ENCODE measurements around the gene HDAC4. TPM values are rescaled to one million over a fixed set of nuclear protein-coding genes. Genes with fewer than 3 reads are reported as not detected.
A peak's percentile ranks its signal among the peaks of the same experiment; 100 is the strongest.

HDAC4 gene
- total and polyA plus RNA-seq, 2 of the 8 experiments (the other 6 are each of a cell fraction or from before 2014, with no cell fraction given) = 15.4 to 31.5 TPM

DNA sequence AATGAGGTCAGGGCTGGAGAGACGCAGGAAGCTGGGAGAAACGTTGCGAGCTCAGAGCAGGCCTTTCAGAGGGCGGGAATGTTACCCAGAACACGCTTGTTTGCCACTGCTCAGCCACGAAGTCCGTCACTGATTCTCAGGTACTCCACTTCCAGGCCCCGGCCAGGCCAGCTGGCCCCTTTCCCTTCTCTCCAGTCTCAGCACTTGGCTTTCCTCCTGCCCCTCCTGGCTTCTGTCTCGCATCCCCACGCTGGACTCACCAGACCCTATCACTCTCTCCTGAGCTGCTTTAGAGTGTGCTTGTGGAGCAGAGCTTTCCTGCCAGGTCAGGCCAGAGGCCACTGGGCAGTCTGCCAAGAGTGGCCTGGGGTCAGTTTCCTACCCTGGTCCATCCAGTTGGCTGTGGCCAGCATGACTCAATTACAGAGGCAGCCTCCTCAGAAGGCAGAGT lies 401.5 kb downstream of the HDAC4 start:
- TF ChIP-seq CHD1 (IDR thresholded peaks at IDR 0.05; ENCODE audit: low read depth, low read length) = no peak
- no peak for TF ChIP-seq HDAC6 (IDR thresholded peaks at IDR 0.05; ENCODE audit: low read depth, low read length)
- TF ChIP-seq, protein P1, sequence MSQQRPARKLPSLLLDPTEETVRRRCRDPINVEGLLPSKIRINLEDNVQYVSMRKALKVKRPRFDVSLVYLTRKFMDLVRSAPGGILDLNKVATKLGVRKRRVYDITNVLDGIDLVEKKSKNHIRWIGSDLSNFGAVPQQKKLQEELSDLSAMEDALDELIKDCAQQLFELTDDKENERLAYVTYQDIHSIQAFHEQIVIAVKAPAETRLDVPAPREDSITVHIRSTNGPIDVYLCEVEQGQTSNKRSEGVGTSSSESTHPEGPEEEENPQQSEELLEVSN (IDR thresholded peaks at IDR 0.05) = peak; percentile 53
- no peak for TF ChIP-seq POU5F1 (IDR thresholded peaks at IDR 0.05; ENCODE audit: low read depth, low read length)
- no peaks in the 10 kb centered on the region for H3K79me2 ChIP-seq (ENCODE audit: control insufficient read depth in 1 of 2, insufficient read depth in 2 of 2, low read length in 2 of 2)
- DNase-seq (ENCODE audit: low read depth in 1 of 2, low spot score in 2 of 2) (no peak), FAIRE-seq (no peak)
- no peak overlapping the region for H3K23ac ChIP-seq (ENCODE audit: insufficient read length)
- H3K14ac ChIP-seq (ENCODE audit: insufficient read length) = no peak overlapping the region
- H3K36me3 ChIP-seq (ENCODE audit: control insufficient read depth in 2 of 4, insufficient read depth in 4 of 4, low read length in 3 of 4) = no peaks in the 10 kb centered on the region
- no peak overlapping the region for H2BK12ac ChIP-seq (ENCODE audit: low read depth, low read length)
- CTCF ChIA-PET (ENCODE audit: partially characterized antibody) = no interaction called here
- H2BK120ac ChIP-seq (replicated peaks; ENCODE audit: low read depth, low read length) = no peak overlapping the region
- POLR2A ChIA-PET (ENCODE audit: partially characterized antibody) = no interaction called here
- H3K23me2 ChIP-seq (ENCODE audit: low read depth, low read length) = no peaks in the 10 kb centered on the region
- WGBS, 2 experiments (ENCODE audit: extremely low coverage in 1 of 2, insufficient coverage in 1 of 2, insufficient read length in 1 of 2, insufficient replicate concordance in 2 of 2, low coverage in 1 of 2, low lambda C conversion rate in 2 of 2, missing lambda C conversion rate in 1 of 2) = 96% methylated on average over 9 of the region's 10 CpGs; no CpG with 5 or more reads in 1 of the 2 experiments
- H3K56ac ChIP-seq (replicated peaks; ENCODE audit: insufficient read length, low read depth, low read length) = no peak overlapping the region
- H3K9me3 ChIP-seq (ENCODE audit: insufficient read depth in 2 of 2, low read depth in 1 of 2, low read length in 1 of 2) = peaks cover 0 to 9% of the 10 kb centered on the region in 2 experiments; a peak in 1 of 4 replicates
- H4K8ac ChIP-seq (ENCODE audit: extremely low read depth, insufficient read depth, low read length) = peak overlapping the region; percentile 25; the same call in 1 of the 2 replicates
- no peak overlapping the region for H3K9ac ChIP-seq (replicated peaks in 1 of 4; ENCODE audit: extremely low read depth in 1 of 4, low read depth in 3 of 4, low read length in 3 of 4)
- no peak overlapping the region for H3K4me2 ChIP-seq (ENCODE audit: insufficient read depth in 1 of 2, low read depth in 2 of 2, low read length in 2 of 2)
- H4K5ac ChIP-seq (ENCODE audit: insufficient read length, low read depth, low read length) = no peak overlapping the region
- no peak overlapping the region for H2AFZ ChIP-seq (ENCODE audit: low read length)
- H3K27ac ChIP-seq (ENCODE audit: low read depth, low read length) = no peak overlapping the region
- no peaks in the 10 kb centered on the region; a peak in 1 of 7 replicates for H3K27me3 ChIP-seq (replicated peaks in 1 of 4; ENCODE audit: control insufficient read depth in 3 of 4, extremely low read depth in 1 of 4, insufficient read depth in 3 of 4, low read length in 3 of 4)
- no peaks in the 10 kb centered on the region for H4K20me1 ChIP-seq (replicated peaks in 1 of 2; ENCODE audit: control insufficient read depth in 1 of 2, insufficient read depth in 2 of 2, low read length in 2 of 2)
- H3K4ac ChIP-seq (replicated peaks; ENCODE audit: insufficient read length, low read depth, low read length) = no peak overlapping the region
- H2AK5ac ChIP-seq (ENCODE audit: low read depth, low read length) = no peak overlapping the region
- no peak overlapping the region for H2BK5ac ChIP-seq (ENCODE audit: low read depth, low read length)
- no peaks in the 10 kb centered on the region for H3K4me1 ChIP-seq (replicated peaks in 1 of 4; ENCODE audit: control insufficient read depth in 3 of 4, insufficient read depth in 4 of 4, low read length in 3 of 4)
- no peak overlapping the region for H2BK15ac ChIP-seq (ENCODE audit: low read length)
- no peak overlapping the region for H2BK20ac ChIP-seq (ENCODE audit: low read length)
- H3K18ac ChIP-seq (ENCODE audit: extremely low read depth, low read length) = no peak overlapping the region
- no peak overlapping the region for H3K4me3 ChIP-seq (ENCODE audit: extremely low read depth in 1 of 4, insufficient read depth in 2 of 4, low read depth in 3 of 4, low read length in 4 of 4)
- H4K91ac ChIP-seq (replicated peaks; ENCODE audit: insufficient read length, low read length) = no peak overlapping the region
- H3K79me1 ChIP-seq (ENCODE audit: low read depth, low read length) = no peaks in the 10 kb centered on the region

Measured in H1 (cell line).